PC-9 (cell line): ENCODE measurements around the gene LMX1B. TPM values are rescaled to one million over a fixed set of nuclear protein-coding genes. Genes with fewer than 3 reads are reported as not detected.

ENCODE experiments used
- BruUV-seq: library from RNA; stranded (reverse); fragments of 400-500 nt; replicated peaks from 2 replicates; lab custom pipeline; 2021; lab: Mats Ljungman, UMichigan
- CTCF ChIA-PET: fragments of 300-600 bp; sonication (Branson Sonifier 250); formaldehyde crosslinking; loops from one replicate; lab custom pipeline; 2022; ENCODE audit warnings: antibody characterized with exemption; lab: Charles Lee
- POLR2A ChIA-PET: fragments of 300-600 bp; sonication (Branson Sonifier 250); formaldehyde crosslinking; loops from one replicate; lab custom pipeline; 2022; ENCODE audit warnings: antibody characterized with exemption; ENCODE audit not compliant: unreplicated experiment; lab: Charles Lee
- DNase-seq, 2 experiments: peaks; one replicate each; pipeline versions ENCODE4 v3.0.0 to v3.0.0-alpha.2; 2015 to 2022; ENCODE audit warnings: mixed read lengths in 1 of 2
- H2AFZ ChIP-seq: fragments of 200-600 bp; sonication (generic); 2 replicates; pipeline ENCODE4 v1.8.1; 2017; ENCODE audit warnings: antibody characterized with exemption
- H3F3A ChIP-seq: fragments of 200-600 bp; sonication (generic); 2 replicates; pipeline ENCODE4 v1.8.1; 2017; ENCODE audit warnings: antibody characterized with exemption, mild to moderate bottlenecking, low read depth; ENCODE audit not compliant: insufficient read depth
- H3K27ac ChIP-seq: fragments of 200-600 bp; sonication (generic); 2 replicates; pipeline ENCODE4 v1.6.1; 2016; ENCODE audit warnings: mixed run types
- H3K27me3 ChIP-seq: fragments of 200-600 bp; sonication (generic); 2 replicates; pipeline ENCODE4 v1.6.1; 2016; ENCODE audit warnings: low read depth, mixed run types; ENCODE audit not compliant: insufficient read depth
- H3K36me3 ChIP-seq: fragments of 200-600 bp; sonication (generic); 2 replicates; pipeline ENCODE4 v1.6.1; 2016; ENCODE audit warnings: low read depth, mixed run types
- H3K4me1 ChIP-seq: fragments of 200-600 bp; sonication (generic); replicated peaks from 2 replicates; pipeline ENCODE4 v1.6.1; 2016; ENCODE audit warnings: mixed run types; ENCODE audit not compliant: insufficient read depth
- H3K4me2 ChIP-seq: fragments of 200-600 bp; sonication (generic); 2 replicates; pipeline ENCODE4 v1.6.1; 2017; ENCODE audit warnings: mixed run types
- H3K4me3 ChIP-seq: fragments of 200-600 bp; sonication (generic); 2 replicates; pipeline ENCODE4 v1.6.1; 2016; ENCODE audit warnings: mixed run types
- H3K79me2 ChIP-seq: fragments of 200-600 bp; sonication (generic); 2 replicates; pipeline ENCODE4 v1.6.1; 2017; ENCODE audit warnings: low read depth, mixed run types
- H3K9me2 ChIP-seq: fragments of 200-600 bp; sonication (generic); 2 replicates; pipeline ENCODE4 v1.8.1; 2017; ENCODE audit warnings: mild to moderate bottlenecking; ENCODE audit not compliant: insufficient read depth
- H3K9me3 ChIP-seq: fragments of 200-600 bp; sonication (generic); 2 replicates; pipeline ENCODE4 v1.8.1; 2016; ENCODE audit warnings: low read depth; ENCODE audit not compliant: insufficient read depth
- H4K20me1 ChIP-seq: fragments of 200-600 bp; sonication (generic); 2 replicates; pipeline ENCODE4 v1.8.1; 2017; ENCODE audit not compliant: insufficient read depth
- CTCF ChIP-seq: fragments of 200-600 bp; sonication (generic); conservative IDR thresholded peaks from 2 replicates; pipeline ENCODE4 v1.6.1; 2017; ENCODE audit warnings: mixed run types, antibody characterized with exemption, mild to moderate bottlenecking, moderate library complexity
- EZH2 ChIP-seq: fragments of 200-600 bp; sonication (generic); IDR thresholded peaks from 2 replicates; pipeline ENCODE4 v1.8.0; 2017; ENCODE audit warnings: antibody characterized with exemption, low read depth
- intact Hi-C: fragments of 100-400 bp; cut with micrococcal nuclease; formaldehyde crosslinking; loops from one replicate; pipeline ENCODE4 v1.10.0; 2022; ENCODE audit not compliant: unreplicated experiment
- total RNA-seq: library from RNA; stranded (reverse); gene quantifications from 2 replicates; pipeline ENCODE4 v1.2.3, GENCODE V29; 2021

The LMX1B gene
- total RNA-seq, 1 experiment from 2014 or later = not detected

- H3K4me1 ChIP-seq = peaks cover 17% of the 10 kb centered on the region
- intact Hi-C loops = no loop called here
- peak overlapping the region; percentile 78 for H3K4me2 ChIP-seq
- H4K20me1 ChIP-seq = no peaks in the 10 kb centered on the region
- H3K4me3 ChIP-seq = 0 out of 2 replicates have a peak overlapping the region, but pooled peaks have one; percentile 32
- POLR2A ChIA-PET = no interaction called here
- H3K9me3 ChIP-seq = no peaks in the 10 kb centered on the region
- TF ChIP-seq EZH2 (no peak), CTCF (no peak)
- BruUV-seq = no TSS peak
- H3K27ac ChIP-seq = no peak overlapping the region
- no peaks in the 10 kb centered on the region for H3K9me2 ChIP-seq
- CTCF ChIA-PET = interaction anchor here (0.6 to 1.1 kb wide), 5 partner anchors 24 to 515 kb away, joined by 3 to 4 read pairs (median 3); no protein-coding TSS in a partner anchor
- DNase-seq = peak in 1 of 2 experiments; percentile 54
- H3K36me3 ChIP-seq = no peaks in the 10 kb centered on the region
- H3F3A ChIP-seq = peaks cover 4% of the 10 kb centered on the region; the same call in 1 of the 2 replicates
- H3K79me2 ChIP-seq = no peaks in the 10 kb centered on the region
- H3K27me3 ChIP-seq = peaks cover 33% of the 10 kb centered on the region
- H2AFZ ChIP-seq = no peak overlapping the region
Measured at GRCh38 chr9:126704157-126704891, 90.6 kb downstream of the LMX1B start.

GRCh38 chr9:126704892-126705766 is 91.4 kb downstream of the LMX1B start:
- no peaks in the 10 kb centered on the region for H3K9me2 ChIP-seq
- H3K4me2 ChIP-seq = peak overlapping the region; percentile 78
- H3K4me3 ChIP-seq = peak overlapping the region; percentile 32; the same call in 1 of the 2 replicates
- H3K9me3 ChIP-seq = no peaks in the 10 kb centered on the region
- peak overlapping the region; percentile 75 for H2AFZ ChIP-seq
- no peak overlapping the region for H3K27ac ChIP-seq
- peaks cover 4% of the 10 kb centered on the region; the same call in 1 of the 2 replicates for H3F3A ChIP-seq
- H4K20me1 ChIP-seq = no peaks in the 10 kb centered on the region
- ChIA-PET CTCF (interaction anchor here (0.6 to 2.2 kb wide), 8 partner anchors 10 to 514 kb away, joined by 3 to 6 read pairs (median 4); no protein-coding TSS in a partner anchor), POLR2A (no interaction called here)
- peak in 1 of 2 experiments; percentile 78 for DNase-seq
- intact Hi-C loops = no loop called here
- no TSS peak for BruUV-seq
- H3K4me1 ChIP-seq = peaks cover 17% of the 10 kb centered on the region
- peaks cover 26% of the 10 kb centered on the region; the same call in 1 of the 2 replicates for H3K27me3 ChIP-seq
- no peaks in the 10 kb centered on the region for H3K36me3 ChIP-seq
- TF ChIP-seq CTCF (peak; percentile 94), EZH2 (no peak)
- no peaks in the 10 kb centered on the region for H3K79me2 ChIP-seq
